GM12892 (cell line): ENCODE data around the gene HJURP.

Experiments used
- DNase-seq: peaks from one replicate; pipeline ENCODE4 v3.0.0; 2011; ENCODE audit not compliant: insufficient read length
- FAIRE-seq: peaks from 2 replicates; lab custom pipeline; 2011; peaks lifted over from hg19 to GRCh38; lab: Jason Lieb, UNC
- POLR2A ChIP-seq: IDR thresholded peaks from 2 replicates; pipeline ENCODE4 v1.6.1; 2011; ENCODE audit warnings: low read depth, low read length, control low read depth
- POLR2AphosphoS5 ChIP-seq: IDR thresholded peaks from 2 replicates; pipeline ENCODE4 v1.6.1; 2011; ENCODE audit warnings: low read depth, low read length, control low read depth
- TAF1 ChIP-seq: IDR thresholded peaks from 2 replicates; pipeline ENCODE4 v1.6.1; 2011; ENCODE audit warnings: low read depth, mild to moderate bottlenecking, control low read depth, low read length, borderline replicate concordance

Gene HJURP

DNA sequence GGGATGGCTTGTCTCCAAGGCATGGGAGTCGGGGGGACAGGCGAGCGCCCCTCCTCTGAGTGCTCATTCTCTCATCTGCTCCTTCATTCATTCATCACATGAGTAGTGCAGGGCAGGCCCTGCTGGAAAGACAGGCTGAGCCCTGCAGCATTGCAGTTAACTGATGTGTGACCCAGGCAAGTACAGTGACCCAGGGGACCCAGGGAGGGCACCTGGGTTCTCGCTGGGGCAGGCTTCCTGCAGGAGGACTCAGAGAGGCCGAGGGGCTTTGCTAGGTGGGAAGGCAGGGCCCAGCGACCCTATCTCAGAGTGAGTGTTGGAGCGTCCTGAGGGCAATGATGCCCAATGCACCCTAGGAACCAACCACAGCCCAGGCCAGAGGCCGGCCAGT lies 30.6 kb downstream of the HJURP start:
- no peak for FAIRE-seq
- TF ChIP-seq TAF1 (no peak), POLR2A (no peak), POLR2AphosphoS5 (no peak)
- no peak for DNase-seq

GRCh38 chr2:233822781-233823730 lies 31.3 kb downstream of the HJURP start:
- TF ChIP-seq POLR2A (no peak), TAF1 (no peak), POLR2AphosphoS5 (no peak)
- no peak for FAIRE-seq
- no peak for DNase-seq

- FAIRE-seq (no peak), DNase-seq (no peak)
- no peak for TF ChIP-seq POLR2AphosphoS5
- no peak for TF ChIP-seq TAF1
- TF ChIP-seq POLR2A = no peak
Observed at GRCh38 chr2:233822101-233822771, 32.1 kb downstream of the HJURP start.

GRCh38 chr2:233821709-233822100 lies 32.6 kb downstream of the HJURP start:
- FAIRE-seq = no peak
- TF ChIP-seq TAF1 = no peak
- TF ChIP-seq POLR2A = no peak
- no peak for TF ChIP-seq POLR2AphosphoS5
- no peak for DNase-seq

DNA sequence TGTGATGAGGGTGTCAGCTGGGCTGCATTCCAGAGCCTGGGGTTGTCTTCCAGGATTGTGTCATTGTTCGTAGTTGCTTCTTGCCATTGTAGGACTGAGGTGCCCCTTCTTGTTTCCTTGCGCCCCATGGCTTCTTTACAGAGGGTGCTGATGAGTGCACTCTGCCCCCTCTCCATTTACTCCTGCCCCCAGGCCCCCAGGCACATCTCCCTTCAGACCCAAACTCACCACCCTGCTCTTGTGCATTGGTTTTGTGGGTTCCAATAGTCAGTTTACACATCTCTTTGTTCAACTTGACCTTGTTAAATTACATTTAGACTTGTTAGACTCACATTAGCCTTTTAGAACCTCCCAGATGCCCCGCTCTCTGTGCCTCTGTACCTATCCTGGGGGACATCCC lies 33.1 kb downstream of the HJURP start:
- DNase-seq = no peak
- FAIRE-seq = no peak
- TF ChIP-seq POLR2A = no peak
- TF ChIP-seq TAF1 = no peak
- no peak for TF ChIP-seq POLR2AphosphoS5

GRCh38 chr2:233820774-233821105 lies 33.6 kb downstream of the HJURP start:
- no peak for TF ChIP-seq POLR2A
- TF ChIP-seq TAF1 = no peak
- no peak for TF ChIP-seq POLR2AphosphoS5
- DNase-seq (no peak), FAIRE-seq (no peak)

DNA sequence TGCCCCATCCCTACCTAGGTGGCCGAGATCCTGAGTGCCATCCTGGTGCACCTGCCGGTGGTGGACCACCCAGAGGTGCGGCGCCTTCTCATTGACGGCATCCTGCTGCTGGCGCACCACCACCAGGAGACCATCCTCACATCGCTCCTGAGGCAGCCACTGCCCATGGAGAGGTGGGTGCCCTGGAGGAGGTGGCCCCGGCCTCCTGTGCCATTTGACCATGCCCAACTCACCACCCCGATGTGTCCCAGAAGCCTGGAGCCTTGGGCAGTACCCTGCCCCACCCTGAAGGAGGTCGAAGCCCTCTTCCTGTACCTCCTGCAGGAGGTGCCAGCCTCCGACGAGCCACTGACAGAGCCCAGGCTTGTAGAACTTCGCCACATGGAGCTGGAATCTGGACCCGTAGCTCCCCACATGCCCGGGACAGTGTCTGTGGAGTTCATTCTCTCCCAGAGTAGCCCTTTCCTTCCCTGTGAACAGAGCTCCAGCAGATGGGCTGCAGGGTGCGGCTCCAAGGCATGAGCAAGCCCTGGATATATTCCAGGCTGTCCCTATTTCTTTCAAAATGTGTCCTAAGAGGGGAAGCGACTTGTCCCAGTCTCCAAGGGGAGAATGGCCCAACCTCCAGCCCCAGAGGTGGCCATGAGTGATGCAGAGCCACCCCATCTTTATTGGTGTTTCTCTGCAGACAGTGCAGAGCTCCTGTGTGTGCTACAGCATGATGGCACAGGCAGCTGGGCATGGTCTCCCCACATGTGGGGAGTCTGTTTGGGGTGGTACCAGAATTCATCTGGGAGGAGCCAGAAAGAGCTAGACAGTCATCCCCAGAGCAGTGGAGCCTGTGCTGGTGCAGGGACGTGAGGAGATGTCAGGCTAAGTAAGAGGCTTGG lies 34.2 kb downstream of the HJURP start:
- TF ChIP-seq TAF1 = no peak
- TF ChIP-seq POLR2A = no peak
- TF ChIP-seq POLR2AphosphoS5 = no peak
- FAIRE-seq = no peak
- DNase-seq = no peak

DNA sequence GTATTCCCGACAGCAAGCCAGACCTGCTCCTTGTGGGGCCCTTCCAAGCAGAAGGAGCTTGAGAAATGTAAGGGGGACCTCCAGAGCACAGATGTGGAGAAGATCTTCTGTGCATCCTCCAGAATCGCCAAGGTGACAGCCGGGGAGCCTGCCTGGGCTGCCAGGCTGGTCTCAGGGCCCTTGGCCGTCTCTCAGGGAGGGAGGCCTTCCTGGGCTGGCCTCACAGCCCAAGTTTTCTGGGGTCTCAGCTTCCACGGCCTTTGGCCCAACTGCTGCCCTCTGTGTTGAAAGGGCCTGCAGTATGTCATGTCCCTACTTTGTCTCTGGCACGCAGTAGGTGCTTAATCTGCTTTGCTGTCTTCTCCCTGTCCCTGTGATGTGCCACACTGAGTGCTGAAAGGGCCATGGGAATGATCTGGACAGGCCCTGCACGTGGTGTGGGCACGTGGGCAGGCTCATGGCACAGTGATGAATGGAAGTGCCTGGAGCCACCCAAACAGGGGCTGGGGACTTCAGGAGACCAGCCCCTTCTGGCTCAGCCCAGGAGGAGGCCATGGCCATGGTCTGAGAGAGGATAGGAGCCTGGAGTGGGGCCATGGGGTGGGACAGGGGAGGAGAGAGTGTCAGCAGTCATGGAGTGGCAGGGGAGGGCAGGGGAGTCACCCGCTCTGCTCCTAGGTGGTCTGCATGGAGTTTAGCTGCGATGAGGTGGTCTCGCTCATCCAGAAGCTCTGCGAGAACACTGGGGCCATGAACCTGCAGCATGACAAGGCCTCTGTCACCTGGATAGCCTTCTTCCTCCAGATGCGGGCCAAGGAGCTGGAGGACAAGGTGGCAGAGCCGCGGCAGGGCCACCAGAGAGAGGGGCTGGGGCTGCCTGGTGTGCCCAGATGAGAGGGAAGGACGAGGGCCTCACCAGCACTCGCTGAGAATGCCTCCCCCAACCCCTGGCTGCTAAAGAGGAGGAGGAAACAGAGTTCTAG lies 35.4 kb downstream of the HJURP start:
- FAIRE-seq (no peak), DNase-seq (no peak)
- TF ChIP-seq POLR2AphosphoS5 (no peak), TAF1 (no peak), POLR2A (no peak)

GRCh38 chr2:233817995-233818638 lies 36.2 kb downstream of the HJURP start:
- FAIRE-seq = no peak
- no peak for TF ChIP-seq POLR2A
- TF ChIP-seq POLR2AphosphoS5 = no peak
- no peak for DNase-seq

DNA sequence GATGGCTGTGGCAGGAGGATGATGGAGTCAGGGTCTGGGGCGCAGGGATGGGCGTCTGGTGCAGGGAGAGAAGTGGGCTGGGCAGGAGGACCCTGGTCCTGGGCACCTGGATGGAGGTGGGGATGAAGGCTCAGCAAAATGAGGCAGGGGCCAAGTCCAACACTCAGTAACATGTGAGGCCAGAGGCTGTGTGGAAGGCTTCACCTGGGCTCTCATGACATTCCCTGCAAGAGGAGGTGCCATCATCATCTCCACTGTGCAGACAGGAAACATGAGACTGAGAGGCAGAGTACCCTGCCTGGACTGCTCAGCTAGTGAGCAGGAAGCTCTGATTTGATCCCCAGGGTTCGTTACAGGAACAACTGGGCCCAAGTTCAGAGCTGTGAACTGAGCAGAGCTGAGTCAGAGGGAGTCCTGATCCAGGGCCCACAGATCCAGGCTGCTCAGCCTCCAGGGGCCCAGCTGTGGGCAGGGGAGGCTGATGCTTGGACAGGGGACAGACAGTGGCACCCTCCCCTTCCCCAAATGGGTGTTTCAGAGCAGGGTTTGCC lies 36.9 kb downstream of the HJURP start:
- DNase-seq (no peak), FAIRE-seq (no peak)
- TF ChIP-seq POLR2A (no peak), TAF1 (no peak), POLR2AphosphoS5 (no peak)
